CD4-positive, alpha-beta T cell treated with Interleukin-21 for 1 hour (primary cell): ENCODE measurements around the gene CACNA1B.

ENCODE experiments used
- DNase-seq: peaks from one replicate; pipeline ENCODE4 v3.0.0-alpha.2; 2020

CACNA1B gene

DNA sequence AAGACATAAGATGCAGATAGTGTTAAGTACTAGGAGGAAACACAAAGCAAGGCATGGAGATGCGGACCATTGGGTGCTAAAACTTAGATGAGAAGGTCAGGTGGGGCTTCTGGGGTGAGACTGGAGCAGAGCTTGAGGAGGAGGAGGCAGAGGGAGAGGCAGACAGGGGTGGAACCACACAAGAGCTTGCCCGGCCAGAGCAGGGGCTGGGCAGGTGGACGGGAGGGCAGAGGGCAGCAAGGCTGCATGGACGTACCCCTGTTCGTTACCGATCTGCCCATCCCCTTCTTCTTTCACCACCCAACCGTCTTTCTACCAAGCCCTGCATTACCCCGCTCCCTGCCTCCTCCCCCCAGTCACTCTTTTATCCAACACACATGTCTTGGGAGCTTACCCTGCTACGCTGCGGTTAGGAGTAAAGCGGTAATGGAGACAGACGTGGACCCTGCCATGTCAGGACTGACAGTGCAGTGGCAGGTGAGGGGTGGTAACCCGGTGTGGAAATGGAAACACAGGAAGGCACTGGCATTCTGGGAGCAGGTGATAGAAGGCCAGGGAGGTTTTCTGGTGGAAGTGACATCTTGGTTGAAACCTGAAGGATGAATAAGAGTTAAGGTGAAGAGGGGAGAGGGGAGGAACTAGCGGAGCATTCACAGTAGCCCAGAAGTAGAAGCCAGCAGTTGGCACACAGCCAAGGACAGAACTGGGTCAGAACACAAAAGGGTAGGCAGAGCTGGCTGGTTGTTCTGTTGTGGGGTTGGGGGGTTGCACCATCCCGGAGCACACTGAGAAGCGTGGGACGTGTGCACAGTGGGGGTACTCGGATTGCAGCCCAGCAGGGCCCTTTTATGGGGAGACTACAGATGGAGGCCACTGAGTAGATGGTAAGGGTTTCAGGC is 167.2 kb downstream of the CACNA1B start:
- no peak for DNase-seq

- no peak for DNase-seq
Observed at GRCh38 chr9:138045541-138046490, 168.2 kb downstream of the CACNA1B start.

- no peak for DNase-seq
Observed at GRCh38 chr9:138046641-138047301, 169.2 kb downstream of the CACNA1B start.

- no peak for DNase-seq
Observed at GRCh38 chr9:138047469-138048040, 170.0 kb downstream of the CACNA1B start.

DNA sequence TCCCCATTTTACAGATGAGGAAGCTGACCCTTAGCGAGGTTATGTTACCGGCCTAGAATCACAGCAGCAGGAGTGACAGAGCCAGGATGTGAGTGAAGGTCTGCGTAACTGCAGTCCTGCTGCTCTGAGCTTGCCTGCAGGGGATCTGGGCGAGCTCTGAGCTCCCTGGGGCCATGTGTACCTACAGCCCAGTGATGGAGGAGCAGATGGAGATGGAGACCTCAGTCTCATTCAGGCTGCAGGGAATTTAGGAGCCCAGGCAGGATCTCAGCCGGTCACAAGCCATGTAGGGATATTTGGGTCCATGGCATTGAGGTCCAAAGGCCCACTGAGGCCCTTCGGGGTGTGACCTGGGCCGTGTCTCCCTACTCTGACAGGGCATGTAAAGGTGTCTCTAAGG is 170.6 kb downstream of the CACNA1B start:
- DNase-seq: no peak

- no peak for DNase-seq
Observed at GRCh38 chr9:138049085-138049778, 171.7 kb downstream of the CACNA1B start.

- DNase-seq: no peak
Observed at GRCh38 chr9:138049779-138050471, 172.3 kb downstream of the CACNA1B start.

DNA sequence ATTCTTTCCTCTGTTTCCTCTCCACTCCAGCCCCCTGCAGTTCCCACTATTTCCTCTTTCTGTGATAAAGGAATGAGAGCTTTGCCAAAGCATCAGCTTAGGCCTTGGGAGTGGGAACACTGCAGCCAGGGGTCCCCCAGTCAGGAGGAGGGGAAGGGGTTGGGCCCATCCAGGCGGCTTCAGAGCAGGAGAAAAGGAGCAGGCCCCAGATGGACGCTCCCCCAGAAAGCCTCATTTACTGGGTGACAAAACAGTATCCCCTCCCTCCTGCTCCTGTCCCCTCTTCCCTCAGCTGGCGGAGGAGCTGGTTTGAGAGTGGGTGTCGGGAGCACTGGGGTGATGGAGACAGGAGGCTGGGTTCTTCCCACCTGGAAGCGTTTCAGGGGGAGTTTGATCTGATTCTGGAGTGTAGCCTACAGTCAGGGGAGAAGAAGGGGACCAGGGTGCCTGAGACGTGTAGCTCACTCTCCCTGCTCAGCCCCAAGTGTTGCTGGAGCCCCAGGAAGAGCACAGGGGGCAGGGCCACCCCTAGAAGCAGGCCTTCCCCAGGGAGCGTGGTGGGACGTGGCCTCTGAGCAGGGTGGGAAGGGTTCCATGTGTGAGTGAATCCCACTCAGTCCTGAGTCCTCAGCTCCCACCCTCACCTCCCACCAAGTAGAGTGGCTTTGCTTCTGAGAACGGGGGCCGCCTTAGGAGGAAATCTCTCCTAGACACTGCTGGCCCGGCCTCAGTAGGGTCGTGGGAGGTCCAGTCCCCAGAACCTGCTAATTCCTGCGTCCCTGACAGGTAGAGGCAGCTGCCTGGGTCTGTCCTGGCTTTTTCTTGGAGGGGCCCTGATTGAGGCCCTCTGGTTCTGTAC is 173.1 kb downstream of the CACNA1B start:
- no peak for DNase-seq

GRCh38 chr9:138051586-138052321 is 174.2 kb downstream of the CACNA1B start:
- no peak for DNase-seq

- no peak for DNase-seq
Observed at GRCh38 chr9:138052322-138052615, 174.7 kb downstream of the CACNA1B start.

GRCh38 chr9:138052635-138053320 is 175.2 kb downstream of the CACNA1B start:
- no peak for DNase-seq

- DNase-seq: no peak
Observed at GRCh38 chr9:138053321-138053868, 175.8 kb downstream of the CACNA1B start.

DNA sequence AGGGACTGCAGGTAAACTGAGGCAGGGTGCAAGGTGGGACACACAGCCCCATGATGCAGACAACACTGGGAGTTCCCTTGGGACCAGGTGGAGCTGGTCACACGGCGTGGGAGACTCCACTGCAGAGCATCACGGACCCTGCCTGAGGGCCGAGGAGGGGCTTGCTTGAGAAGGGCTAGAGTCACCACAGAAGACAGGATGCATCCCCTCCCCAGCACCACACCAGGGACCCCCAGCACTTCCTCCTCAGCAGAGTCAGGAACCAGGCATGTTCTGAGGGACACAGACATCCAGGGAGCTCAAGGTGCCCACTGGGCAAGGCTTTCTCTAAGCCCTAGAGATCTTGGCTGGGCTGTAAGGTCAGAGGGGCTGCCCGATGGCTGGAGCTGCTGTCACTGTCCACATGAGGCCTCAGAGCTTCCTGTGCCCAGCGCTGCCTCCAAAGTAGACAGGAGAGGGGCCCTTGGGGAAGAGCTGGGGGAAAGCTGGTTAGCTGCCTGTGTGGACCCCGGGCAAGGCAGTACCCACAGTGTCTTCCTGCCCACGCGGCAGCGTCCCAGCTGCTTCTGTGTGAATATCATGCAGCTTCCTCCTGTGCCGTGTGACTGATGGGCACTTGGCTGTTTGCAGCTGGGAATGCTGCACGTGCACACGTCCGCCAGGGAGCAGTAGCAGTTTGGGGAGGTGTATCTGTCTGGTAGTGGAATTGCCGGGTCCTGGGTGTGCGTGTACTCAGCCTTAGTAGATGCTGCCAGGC is 176.6 kb downstream of the CACNA1B start:
- no peak for DNase-seq

GRCh38 chr9:138057726-138058125 is 180.1 kb downstream of the CACNA1B start:
- DNase-seq: no peak

GRCh38 chr9:138058181-138058580 is 180.6 kb downstream of the CACNA1B start:
- DNase-seq: no peak

GRCh38 chr9:138059196-138059595 is 181.6 kb downstream of the CACNA1B start:
- no peak for DNase-seq

DNA sequence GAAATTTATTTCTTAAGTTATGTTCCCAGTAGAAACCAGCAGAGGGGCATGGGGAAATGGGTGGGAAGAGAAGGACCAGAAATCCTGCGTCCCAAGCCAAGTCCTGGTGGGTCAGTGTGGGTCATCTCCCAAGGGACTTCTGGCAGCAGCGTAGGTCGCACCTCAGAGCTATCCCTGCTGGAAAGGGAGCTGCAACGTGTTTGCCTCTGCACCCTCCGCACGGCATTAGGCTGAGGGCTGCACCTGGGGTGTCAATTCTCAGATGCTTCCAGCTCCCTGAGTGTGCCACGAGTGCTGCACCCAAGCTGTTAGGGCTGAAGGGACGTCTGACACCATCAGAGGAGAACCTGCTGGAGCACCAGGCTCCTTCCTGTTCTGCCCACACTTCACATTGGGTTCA is 182.8 kb downstream of the CACNA1B start:
- DNase-seq: no peak

DNA sequence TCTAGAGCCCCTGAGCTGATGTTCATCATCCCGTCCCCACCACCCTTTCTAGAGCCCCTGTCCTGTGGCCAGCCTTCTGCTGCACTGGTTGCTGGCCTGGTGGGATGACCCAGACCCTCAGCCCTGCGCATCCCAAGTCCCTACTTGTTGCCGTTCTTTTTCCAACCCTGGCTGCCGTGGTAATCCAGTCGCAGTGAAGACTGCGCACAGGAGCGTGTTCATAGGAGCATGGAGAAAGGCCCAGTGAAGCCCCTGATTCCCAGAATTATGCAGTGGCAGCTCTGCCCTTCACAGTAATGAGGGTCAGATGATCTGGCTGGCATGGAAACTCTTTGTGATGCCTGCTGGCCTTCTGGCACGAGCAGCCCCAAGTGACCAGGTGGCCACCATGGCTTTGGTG is 183.3 kb downstream of the CACNA1B start:
- DNase-seq: no peak
